HepG2 (cell line): ENCODE measurements around the gene NSMCE1.

ENCODE experiments used
- CEBPB ChIP-seq: IDR thresholded peaks from 2 replicates; pipeline ENCODE4 v1.6.1; 2011; ENCODE audit warnings: low read depth, low read length, improper control_type of control experiment, borderline replicate concordance
- IRX3 ChIP-seq: sonication (generic); formaldehyde crosslinking; IDR thresholded peaks from 2 replicates; pipeline ENCODE4 v1.8.1; 2023; ENCODE audit warnings: mild to moderate bottlenecking, low read depth, missing genetic modification reagents, borderline replicate concordance
- POLR2AphosphoS2 ChIP-seq: IDR thresholded peaks from 2 replicates; pipeline ENCODE4 v1.6.1; 2011; ENCODE audit warnings: low read depth, low read length, improper control_type of control experiment
- YY1 ChIP-seq: IDR thresholded peaks from 2 replicates; pipeline ENCODE4 v1.6.1; 2011; ENCODE audit warnings: low read length, low read depth, moderate library complexity, mild to moderate bottlenecking; ENCODE audit not compliant: insufficient read depth, insufficient replicate concordance
- ZNF747 ChIP-seq: sonication (generic); formaldehyde crosslinking; IDR thresholded peaks from 2 replicates; pipeline ENCODE4 v1.8.1; 2023; ENCODE audit warnings: missing genetic modification reagents, mild to moderate bottlenecking, borderline replicate concordance
- TF ChIP-seq, protein P1 (sequence below), 2 experiments: IDR thresholded peaks; 2 replicates each; pipeline ENCODE4 v1.6.1; 2011 to 2012; ENCODE audit warnings: low read length in 2 of 2, borderline replicate concordance in 1 of 2, low read depth in 1 of 2, mild to moderate bottlenecking in 1 of 2, moderate library complexity in 1 of 2
- TF ChIP-seq, protein P2 (sequence below): sonication (generic); formaldehyde crosslinking; IDR thresholded peaks from 2 replicates; pipeline ENCODE4 v1.4.0; 2020; ENCODE audit warnings: low read depth, mild to moderate bottlenecking, missing genetic modification reagents
- TF ChIP-seq, protein P3 (sequence below): sonication (generic); formaldehyde crosslinking; IDR thresholded peaks from 2 replicates; pipeline ENCODE4 v1.5.0; 2020; ENCODE audit warnings: mild to moderate bottlenecking, missing genetic modification reagents, moderate library complexity

DNA sequence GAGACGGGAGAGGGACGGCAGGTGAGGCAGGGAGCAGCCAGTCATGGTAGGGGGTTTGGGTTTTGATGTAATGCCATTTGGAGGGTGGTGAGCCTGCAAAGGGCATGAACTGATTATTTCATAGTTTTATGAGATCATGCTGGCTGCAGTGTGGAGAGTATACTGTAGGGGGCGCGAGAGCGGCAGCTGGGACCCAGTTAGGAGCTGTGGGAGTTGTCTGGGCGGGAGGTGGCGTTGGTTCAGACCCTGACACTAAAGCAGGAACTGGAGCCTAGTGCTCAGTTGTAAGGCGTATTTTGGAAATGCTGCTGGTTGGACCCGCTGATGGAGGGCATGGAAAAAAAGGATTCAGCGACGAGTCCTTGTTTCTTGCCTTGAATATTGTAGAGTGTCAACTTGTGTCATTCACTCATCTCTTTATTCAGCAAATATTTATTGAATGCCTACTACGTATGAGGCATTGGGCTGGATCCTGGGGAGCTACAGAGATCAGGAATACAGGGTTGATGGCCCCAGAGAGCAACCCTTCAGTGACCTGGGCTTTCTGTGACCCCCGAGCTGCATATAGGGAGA, 89.0 kb downstream of the NSMCE1 start:
- TF ChIP-seq, protein P1, sequence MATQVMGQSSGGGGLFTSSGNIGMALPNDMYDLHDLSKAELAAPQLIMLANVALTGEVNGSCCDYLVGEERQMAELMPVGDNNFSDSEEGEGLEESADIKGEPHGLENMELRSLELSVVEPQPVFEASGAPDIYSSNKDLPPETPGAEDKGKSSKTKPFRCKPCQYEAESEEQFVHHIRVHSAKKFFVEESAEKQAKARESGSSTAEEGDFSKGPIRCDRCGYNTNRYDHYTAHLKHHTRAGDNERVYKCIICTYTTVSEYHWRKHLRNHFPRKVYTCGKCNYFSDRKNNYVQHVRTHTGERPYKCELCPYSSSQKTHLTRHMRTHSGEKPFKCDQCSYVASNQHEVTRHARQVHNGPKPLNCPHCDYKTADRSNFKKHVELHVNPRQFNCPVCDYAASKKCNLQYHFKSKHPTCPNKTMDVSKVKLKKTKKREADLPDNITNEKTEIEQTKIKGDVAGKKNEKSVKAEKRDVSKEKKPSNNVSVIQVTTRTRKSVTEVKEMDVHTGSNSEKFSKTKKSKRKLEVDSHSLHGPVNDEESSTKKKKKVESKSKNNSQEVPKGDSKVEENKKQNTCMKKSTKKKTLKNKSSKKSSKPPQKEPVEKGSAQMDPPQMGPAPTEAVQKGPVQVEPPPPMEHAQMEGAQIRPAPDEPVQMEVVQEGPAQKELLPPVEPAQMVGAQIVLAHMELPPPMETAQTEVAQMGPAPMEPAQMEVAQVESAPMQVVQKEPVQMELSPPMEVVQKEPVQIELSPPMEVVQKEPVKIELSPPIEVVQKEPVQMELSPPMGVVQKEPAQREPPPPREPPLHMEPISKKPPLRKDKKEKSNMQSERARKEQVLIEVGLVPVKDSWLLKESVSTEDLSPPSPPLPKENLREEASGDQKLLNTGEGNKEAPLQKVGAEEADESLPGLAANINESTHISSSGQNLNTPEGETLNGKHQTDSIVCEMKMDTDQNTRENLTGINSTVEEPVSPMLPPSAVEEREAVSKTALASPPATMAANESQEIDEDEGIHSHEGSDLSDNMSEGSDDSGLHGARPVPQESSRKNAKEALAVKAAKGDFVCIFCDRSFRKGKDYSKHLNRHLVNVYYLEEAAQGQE (IDR thresholded peaks at IDR 0.05; ENCODE audit: borderline replicate concordance in 1 of 2, low read depth in 1 of 2, low read length in 2 of 2), result no peak
- TF ChIP-seq IRX3 (no peak), POLR2AphosphoS2 (no peak), CEBPB (no peak), YY1 (peak; percentile 21), ZNF747 (no peak)
- TF ChIP-seq, protein P2, sequence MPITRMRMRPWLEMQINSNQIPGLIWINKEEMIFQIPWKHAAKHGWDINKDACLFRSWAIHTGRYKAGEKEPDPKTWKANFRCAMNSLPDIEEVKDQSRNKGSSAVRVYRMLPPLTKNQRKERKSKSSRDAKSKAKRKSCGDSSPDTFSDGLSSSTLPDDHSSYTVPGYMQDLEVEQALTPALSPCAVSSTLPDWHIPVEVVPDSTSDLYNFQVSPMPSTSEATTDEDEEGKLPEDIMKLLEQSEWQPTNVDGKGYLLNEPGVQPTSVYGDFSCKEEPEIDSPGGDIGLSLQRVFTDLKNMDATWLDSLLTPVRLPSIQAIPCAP (CRISPR knock-in tag), result no peak
- TF ChIP-seq, protein P3, sequence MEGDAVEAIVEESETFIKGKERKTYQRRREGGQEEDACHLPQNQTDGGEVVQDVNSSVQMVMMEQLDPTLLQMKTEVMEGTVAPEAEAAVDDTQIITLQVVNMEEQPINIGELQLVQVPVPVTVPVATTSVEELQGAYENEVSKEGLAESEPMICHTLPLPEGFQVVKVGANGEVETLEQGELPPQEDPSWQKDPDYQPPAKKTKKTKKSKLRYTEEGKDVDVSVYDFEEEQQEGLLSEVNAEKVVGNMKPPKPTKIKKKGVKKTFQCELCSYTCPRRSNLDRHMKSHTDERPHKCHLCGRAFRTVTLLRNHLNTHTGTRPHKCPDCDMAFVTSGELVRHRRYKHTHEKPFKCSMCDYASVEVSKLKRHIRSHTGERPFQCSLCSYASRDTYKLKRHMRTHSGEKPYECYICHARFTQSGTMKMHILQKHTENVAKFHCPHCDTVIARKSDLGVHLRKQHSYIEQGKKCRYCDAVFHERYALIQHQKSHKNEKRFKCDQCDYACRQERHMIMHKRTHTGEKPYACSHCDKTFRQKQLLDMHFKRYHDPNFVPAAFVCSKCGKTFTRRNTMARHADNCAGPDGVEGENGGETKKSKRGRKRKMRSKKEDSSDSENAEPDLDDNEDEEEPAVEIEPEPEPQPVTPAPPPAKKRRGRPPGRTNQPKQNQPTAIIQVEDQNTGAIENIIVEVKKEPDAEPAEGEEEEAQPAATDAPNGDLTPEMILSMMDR (CRISPR knock-in tag), result peak; percentile 98
